ENCODE results near the gene STK10. TPM values are rescaled to one million over a fixed set of nuclear protein-coding genes. Genes with fewer than 3 reads are reported as not detected.

STK10 gene
- total and polyA plus RNA-seq, 2 of the 8 experiments (the other 6 are each of a cell fraction or from before 2014, with no cell fraction given): 10.5 to 21.4 TPM

DNA sequence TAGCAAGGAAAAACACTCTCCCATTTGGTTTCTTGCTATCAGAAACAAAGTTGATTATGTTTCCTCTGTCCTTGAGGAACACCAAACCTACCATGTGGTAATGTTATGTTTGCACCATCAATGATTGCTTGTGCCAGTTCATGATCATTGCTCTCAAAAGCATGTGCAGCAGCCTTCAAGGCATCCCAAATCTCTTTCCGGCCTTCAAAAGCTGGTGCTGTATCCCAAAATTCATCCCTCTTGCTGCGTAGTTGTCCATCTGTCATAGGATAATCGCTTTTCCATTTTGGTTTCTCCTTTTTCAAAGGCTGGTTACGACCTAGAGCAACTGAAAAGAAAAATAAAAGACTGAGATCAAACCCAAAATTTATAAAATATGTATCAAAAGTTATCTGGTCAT is 46.0 kb upstream of the STK10 start (continued):
- no peak for TF ChIP-seq EP300 (IDR thresholded peaks at IDR 0.05; ENCODE audit: borderline replicate concordance in 1 of 2, low read depth in 2 of 2, low read length in 2 of 2)
- TF ChIP-seq SP4 (IDR thresholded peaks at IDR 0.05; ENCODE audit: low read length): no peak
- no peak for TF ChIP-seq RXRA (IDR thresholded peaks at IDR 0.05; ENCODE audit: insufficient read depth, low read depth, low read length)

All from H1 (cell line).